ENCODE results near the gene R3HDML.

The R3HDML gene

GRCh38 chr20:44334709-44335108 lies 2.1 kb upstream of the R3HDML start:
- Histone ChIP-seq H3K27me3 (no peaks in the 10 kb centered on the region; the same call in 1 of the 2 replicates), H3K4me1 (no peaks in the 10 kb centered on the region), H3K4me3 (ENCODE audit: low read depth, low read length) (no peak overlapping the region), H3K9me3 (no peaks in the 10 kb centered on the region), H3K36me3 (no peaks in the 10 kb centered on the region)
- no peak for DNase-seq
- no peak for TF ChIP-seq CTCF (IDR thresholded peaks at IDR 0.05; ENCODE audit: low read depth, low read length)

- Histone ChIP-seq H3K36me3 (no peaks in the 10 kb centered on the region), H3K4me1 (no peaks in the 10 kb centered on the region), H3K27me3 (no peaks in the 10 kb centered on the region; the same call in 1 of the 2 replicates), H3K9me3 (no peaks in the 10 kb centered on the region), H3K4me3 (ENCODE audit: low read depth, low read length) (no peak overlapping the region)
- no peak for TF ChIP-seq CTCF (IDR thresholded peaks at IDR 0.05; ENCODE audit: low read depth, low read length)
- no peak for DNase-seq
Measured at GRCh38 chr20:44335675-44336074, 1.2 kb upstream of the R3HDML start.

GRCh38 chr20:44336086-44336485 lies 757 bp upstream of the R3HDML start:
- DNase-seq = no peak
- H3K36me3 ChIP-seq = no peaks in the 10 kb centered on the region
- no peak overlapping the region for H3K4me3 ChIP-seq (ENCODE audit: low read depth, low read length)
- no peaks in the 10 kb centered on the region; the same call in 1 of the 2 replicates for H3K27me3 ChIP-seq
- no peaks in the 10 kb centered on the region for H3K4me1 ChIP-seq
- no peaks in the 10 kb centered on the region for H3K9me3 ChIP-seq
- TF ChIP-seq CTCF (IDR thresholded peaks at IDR 0.05; ENCODE audit: low read depth, low read length) = no peak

- no peak for TF ChIP-seq CTCF (IDR thresholded peaks at IDR 0.05; ENCODE audit: low read depth, low read length)
- H3K36me3 ChIP-seq = no peaks in the 10 kb centered on the region
- no peaks in the 10 kb centered on the region for H3K9me3 ChIP-seq
- H3K4me3 ChIP-seq (ENCODE audit: low read depth, low read length) = no peak overlapping the region
- no peaks in the 10 kb centered on the region for H3K4me1 ChIP-seq
- no peaks in the 10 kb centered on the region; the same call in 1 of the 2 replicates for H3K27me3 ChIP-seq
- no peak for DNase-seq
Measured at GRCh38 chr20:44342248-44342647, 5.4 kb downstream of the R3HDML start.

GRCh38 chr20:44343162-44343675 lies 6.4 kb downstream of the R3HDML start:
- Histone ChIP-seq H3K36me3 (no peaks in the 10 kb centered on the region), H3K9me3 (no peaks in the 10 kb centered on the region), H3K27me3 (no peaks in the 10 kb centered on the region), H3K4me3 (ENCODE audit: low read depth, low read length) (no peak overlapping the region), H3K4me1 (no peaks in the 10 kb centered on the region)
- TF ChIP-seq CTCF (IDR thresholded peaks at IDR 0.05; ENCODE audit: low read depth, low read length) = no peak
- DNase-seq = no peak

GRCh38 chr20:44344723-44345122 lies 7.9 kb downstream of the R3HDML start:
- no peak for DNase-seq
- TF ChIP-seq CTCF (IDR thresholded peaks at IDR 0.05; ENCODE audit: low read depth, low read length) = no peak

More at GRCh38 chr20:44344723-44345122, 7.9 kb downstream of the R3HDML start:
- Histone ChIP-seq H3K36me3 (no peaks in the 10 kb centered on the region), H3K27me3 (no peaks in the 10 kb centered on the region), H3K9me3 (no peaks in the 10 kb centered on the region), H3K4me3 (ENCODE audit: low read depth, low read length) (no peak overlapping the region), H3K4me1 (no peaks in the 10 kb centered on the region)
